GM12878 (cell line): ENCODE measurements around the gene GH2. TPM values are rescaled to one million over a fixed set of nuclear protein-coding genes. Genes with fewer than 3 reads are reported as not detected.

Experiments used
- ATAC-seq: fragments of 200-7000 bp; cut with Tn5 transposase; 3 replicates; pipeline ENCODE4 v1.9.1; 2020; ENCODE audit warnings: mild to moderate bottlenecking, moderate library complexity
- BruUV-seq: library from RNA; stranded (reverse); fragments of 400-500 nt; replicated peaks from 2 replicates; lab custom pipeline; 2021; lab: Mats Ljungman, UMichigan
- CTCF ChIA-PET: fragments of 300-600 bp; sonication (Branson Sonifier 250); formaldehyde crosslinking; extraction: SDS; loops from one replicate; lab custom pipeline; 2021; ENCODE audit warnings: inconsistent platforms; lab: Yijun Ruan, JAX
- POLR2A ChIA-PET: fragments of 350-600 bp; formaldehyde crosslinking; extraction: SDS; loops from one replicate; lab custom pipeline; 2021; ENCODE audit warnings: inconsistent platforms; lab: Charles Lee
- RAD21 ChIA-PET: fragments of 300-600 bp; sonication (Branson Sonifier 250); formaldehyde crosslinking; loops from one replicate; lab custom pipeline; 2023; ENCODE audit warnings: antibody characterized with exemption; ENCODE audit not compliant: unreplicated experiment; lab: Charles Lee
- SMC1A ChIA-PET: fragments of 300-600 bp; sonication (Branson Sonifier 250); formaldehyde crosslinking; loops from one replicate; lab custom pipeline; 2023; ENCODE audit not compliant: unreplicated experiment, uncharacterized antibody; lab: Charles Lee
- DNase-seq: peaks from one replicate; pipeline ENCODE4 v3.0.0-alpha.2; 2011; ENCODE audit warnings: low read depth, low spot score
- FAIRE-seq: peaks from 3 replicates; lab custom pipeline; 2011; peaks lifted over from hg19 to GRCh38; lab: Jason Lieb, UNC
- H2AFZ ChIP-seq: 2 replicates; pipeline ENCODE4 v1.6.0; 2011; ENCODE audit warnings: low read depth, low read length, control low read depth; ENCODE audit not compliant: control insufficient read depth
- H3K27ac ChIP-seq: 2 replicates; pipeline ENCODE4 v1.5.1; 2011; ENCODE audit warnings: control low read depth; ENCODE audit not compliant: control insufficient read depth, insufficient read depth
- H3K27me3 ChIP-seq, 2 experiments: replicated peaks in 1 of 2; 2 replicates each; pipeline versions ENCODE4 v1.6.0 to v1.6.1; 2011; ENCODE audit warnings: low read length in 1 of 2; ENCODE audit not compliant: control insufficient read depth in 2 of 2, insufficient read depth in 2 of 2
- H3K36me3 ChIP-seq, 2 experiments: 2 replicates each; pipeline ENCODE4 v1.5.1; 2011; ENCODE audit warnings: low read length in 1 of 2; ENCODE audit not compliant: control insufficient read depth in 2 of 2, insufficient read depth in 2 of 2
- H3K4me1 ChIP-seq: 2 replicates; pipeline ENCODE4 v1.6.1; 2011; ENCODE audit warnings: mild to moderate bottlenecking, low read length, moderate library complexity, mixed read lengths; ENCODE audit not compliant: control insufficient read depth, insufficient read depth
- H3K4me2 ChIP-seq: 2 replicates; pipeline ENCODE4 v1.6.0; 2011; ENCODE audit warnings: control low read depth; ENCODE audit not compliant: control insufficient read depth, insufficient read depth
- H3K4me3 ChIP-seq: fragments of 200-600 bp; sonication (generic); 2 replicates; pipeline ENCODE4 v1.5.1; 2016
- H3K79me2 ChIP-seq: 2 replicates; pipeline ENCODE4 v1.6.0; 2011; ENCODE audit warnings: low read length; ENCODE audit not compliant: control insufficient read depth, insufficient read depth
- H3K9ac ChIP-seq: 2 replicates; pipeline ENCODE4 v1.8.0; 2011; ENCODE audit warnings: low read length, control low read depth, mixed read lengths; ENCODE audit not compliant: control insufficient read depth, insufficient read depth
- H3K9me3 ChIP-seq: replicated peaks from 3 replicates; pipeline ENCODE4 v1.5.1; 2011; ENCODE audit warnings: mild to moderate bottlenecking, low read length; ENCODE audit not compliant: control insufficient read depth, insufficient read depth
- H4K20me1 ChIP-seq: 2 replicates; pipeline ENCODE4 v1.6.0; 2011; ENCODE audit not compliant: control insufficient read depth, insufficient read depth
- ASH2L ChIP-seq: fragments of 300-600, 200-600 bp; sonication (generic); IDR thresholded peaks from 2 replicates; pipeline ENCODE4 v1.6.1; 2017; ENCODE audit warnings: low read depth, mild to moderate bottlenecking, borderline replicate concordance
- BCLAF1 ChIP-seq: fragments of 450-650 bp; IDR thresholded peaks from 2 replicates; pipeline ENCODE4 v1.6.1; 2017; ENCODE audit warnings: antibody characterized with exemption, mild to moderate bottlenecking, moderate library complexity
- CBX3 ChIP-seq: fragments of 200-600 bp; sonication (generic); IDR thresholded peaks from 2 replicates; pipeline ENCODE4 v1.6.1; 2016; ENCODE audit warnings: low read depth, borderline replicate concordance
- EP300 ChIP-seq, 2 experiments: fragments of 150-350 bp in 1 of 2; IDR thresholded peaks; 2 replicates each; pipeline ENCODE4 v1.6.1; 2011 to 2012; ENCODE audit warnings: low read depth in 2 of 2, low read length in 2 of 2, borderline replicate concordance in 1 of 2, improper control_type of control experiment in 1 of 2, inconsistent platforms in 1 of 2; ENCODE audit not compliant: control insufficient read depth in 1 of 2
- ESRRA ChIP-seq: IDR thresholded peaks from 2 replicates; pipeline ENCODE4 v1.6.1; 2012; ENCODE audit warnings: mild to moderate bottlenecking, low read length, improper control_type of control experiment
- KLF5 ChIP-seq: fragments of 450-650 bp; IDR thresholded peaks from 2 replicates; pipeline ENCODE4 v1.6.1; 2014; ENCODE audit warnings: mild to moderate bottlenecking; ENCODE audit not compliant: partially characterized antibody
- LARP7 ChIP-seq: fragments of 450-650 bp; IDR thresholded peaks from 2 replicates; pipeline ENCODE4 v1.6.1; 2017; ENCODE audit warnings: mild to moderate bottlenecking
- MEF2B ChIP-seq: fragments of 450-650 bp; IDR thresholded peaks from 2 replicates; pipeline ENCODE4 v1.6.1; 2018; ENCODE audit warnings: mild to moderate bottlenecking, moderate library complexity; ENCODE audit not compliant: partially characterized antibody, poor library complexity, severe bottlenecking
- RAD51 ChIP-seq: fragments of 450-650 bp; IDR thresholded peaks from 2 replicates; pipeline ENCODE4 v1.6.1; 2016; ENCODE audit warnings: moderate library complexity, mild to moderate bottlenecking, inconsistent platforms
- RELA ChIP-seq: fragments of 450-650 bp; IDR thresholded peaks from 2 replicates; pipeline ENCODE4 v1.8.0; 2014; ENCODE audit warnings: borderline replicate concordance; ENCODE audit not compliant: partially characterized antibody
- SMARCA5 ChIP-seq: fragments of 450-650 bp; IDR thresholded peaks from 2 replicates; pipeline ENCODE4 v1.6.1; 2017; ENCODE audit warnings: mild to moderate bottlenecking
- SP1 ChIP-seq: IDR thresholded peaks from one replicate; pipeline ENCODE4 v1.6.1; 2011; ENCODE audit warnings: low read depth, low read length
- USF1 ChIP-seq: IDR thresholded peaks from 2 replicates; pipeline ENCODE4 v1.6.1; 2011; ENCODE audit warnings: borderline replicate concordance, low read depth, mild to moderate bottlenecking, moderate library complexity, mixed read lengths, low read length; ENCODE audit not compliant: insufficient read depth; ENCODE audit errors: extremely low read length
- YBX1 ChIP-seq: fragments of 450-650 bp; IDR thresholded peaks from 2 replicates; pipeline ENCODE4 v1.6.1; 2016; ENCODE audit warnings: antibody characterized with exemption
- ZBTB33 ChIP-seq: fragments of 450-650 bp; IDR thresholded peaks from 2 replicates; pipeline ENCODE4 v1.6.1; 2017; ENCODE audit warnings: mild to moderate bottlenecking
- ZNF384 ChIP-seq: IDR thresholded peaks from 2 replicates; pipeline ENCODE4 v1.6.1; 2012; ENCODE audit warnings: low read depth, mild to moderate bottlenecking, low read length, improper control_type of control experiment, borderline replicate concordance
- WGBS: methylation state at CpG from one replicate; pipeline ENCODE4 v1.1.6; 2016; ENCODE audit warnings: low lambda C conversion rate; ENCODE audit not compliant: insufficient replicate concordance, insufficient coverage; ENCODE audit errors: missing lambda C conversion rate; 5-methylcytosine and 5-hydroxymethylcytosine counted together
- in situ Hi-C: fragments of 300-500 bp; cut with MboI; formaldehyde crosslinking; loops from 9 replicates; pipeline ENCODE4 v1.14.3; 2018; ENCODE audit warnings: mixed read lengths
- intact Hi-C: fragments of 100-400 bp; cut with micrococcal nuclease; formaldehyde crosslinking; loops from one replicate; pipeline ENCODE4 v1.14.2; 2022; ENCODE audit not compliant: unreplicated experiment
- polyA plus RNA-seq, 11 experiments: library from polyadenylated mRNA; depleted of rRNA in 4 of 11; unstranded in 6 of 11; stranded (reverse) in 5 of 11; fragments of >200 nt; fragmentation: Nextera tagmentation in 4 of 11; fragmentation: Illumina TruSeq in 1 of 11; extraction: Ambion mirVana in 4 of 11; extraction: Trizol in 1 of 11; gene quantifications; 1 replicate in 1 of 11; 2 replicates in 10 of 11; pipeline versions ENCODE4 v1.2.1 to v1.2.3, GENCODE V29; 2011 to 2016; ENCODE audit warnings: inconsistent platforms in 2 of 11, missing spikeins in 2 of 11, low read depth in 1 of 11
- total RNA-seq, 4 experiments: library from RNA; depleted of rRNA in 3 of 4; stranded (reverse); fragments of >200 nt in 3 of 4; fragmentation: Illumina TruSeq in 1 of 4; extraction: Trizol in 1 of 4; gene quantifications; 2 replicates each; pipeline versions ENCODE4 v1.2.1 to v1.2.3, GENCODE V29; 2013 to 2021

Gene GH2
- total and polyA plus RNA-seq, 10 of the 15 experiments (the other 5 are each of a cell fraction or from before 2014, with no cell fraction given): not detected

- Histone ChIP-seq H3K9me3 (peaks cover 5% of the 10 kb centered on the region; the same call in 2 of the 3 replicates), H2AFZ (peak overlapping the region; percentile 99), H3K9ac (peak overlapping the region; percentile 44), H3K27me3 (no peaks in the 10 kb centered on the region), H3K27ac (no peak overlapping the region), H3K4me3 (peak overlapping the region; percentile 12; the same call in 1 of the 2 replicates), H3K79me2 (no peaks in the 10 kb centered on the region), H4K20me1 (no peaks in the 10 kb centered on the region), H3K4me1 (peaks cover 7% of the 10 kb centered on the region), H3K36me3 (no peaks in the 10 kb centered on the region), H3K4me2 (peak overlapping the region; percentile 83)
- peak; percentile 72 for DNase-seq
- ChIA-PET CTCF (interaction anchor here (0.6 to 7.0 kb wide), 22 partner anchors 9 to 766 kb away, joined by 3 to 51 read pairs (median 3); partner anchors contain the start of genes CCDC47, DDX42 and GH2), RAD21 (interaction anchor here (0.7 to 1.0 kb wide), 2 partner anchors 21 to 44 kb away, joined by 3 read pairs; no protein-coding TSS in a partner anchor), SMC1A (interaction anchor here (0.6 to 0.7 kb wide), 2 partner anchors 10 to 49 kb away, joined by 3 read pairs; no protein-coding TSS in a partner anchor), POLR2A (interaction anchor here (0.6 to 2.0 kb wide), 5 partner anchors 9 to 296 kb away, joined by 3 to 16 read pairs (median 4); no protein-coding TSS in a partner anchor)
- 30% methylated on average over 60 of the region's 82 CpGs for WGBS
- BruUV-seq: no TSS peak
- in situ Hi-C loops: loop anchor here (10.0 to 25.0 kb wide), 2 partner anchors 412 to 656 kb away; partner anchors contain the start of genes CEP95, CYB561 and DDX5
- FAIRE-seq: peak; percentile 89
- intact Hi-C loops: no loop called here
- peak; percentile 98 for ATAC-seq
- TF ChIP-seq ZNF384 (no peak), KLF5 (peak; percentile 99), CBX3 (no peak), RELA (peak; percentile 24), SMARCA5 (peak; percentile 87), LARP7 (no peak; the same call in 1 of the 2 replicates), BCLAF1 (peak; percentile 95), ASH2L (no peak), RAD51 (peak; percentile 90), ESRRA (no peak), ZBTB33 (peak; percentile 100), YBX1 (no peak), USF1 (peak; percentile 89), SP1 (peak; percentile 64), MEF2B (peak; percentile 39), EP300 (IDR thresholded peaks at IDR 0.05; ENCODE audit: borderline replicate concordance in 1 of 2, control insufficient read depth in 1 of 2, low read depth in 2 of 2, low read length in 2 of 2) (no peak)
Measured at GRCh38 chr17:63848834-63849689, 32.7 kb downstream of the GH2 start.
